IMR-90 (cell line): ENCODE measurements around the gene FLACC1. TPM values are rescaled to one million over a fixed set of nuclear protein-coding genes. Genes with fewer than 3 reads are reported as not detected.

Source experiments
- ATAC-seq: fragments of 200-7000 bp; cut with Tn5 transposase; 2 replicates; pipeline ENCODE4 v1.9.1; 2020; ENCODE audit warnings: low read depth, mild to moderate bottlenecking, moderate library complexity
- BruUV-seq: library from RNA; stranded (reverse); fragments of 400-500 nt; replicated peaks from 2 replicates; lab custom pipeline; 2021; lab: Mats Ljungman, UMichigan
- CTCF ChIA-PET: fragments of 300-600 bp; formaldehyde crosslinking; extraction: SDS; loops from one replicate; lab custom pipeline; 2021; ENCODE audit warnings: antibody characterized with exemption; lab: Yijun Ruan, JAX
- POLR2A ChIA-PET: fragments of 300-600 bp; sonication (Branson Sonifier 250); formaldehyde crosslinking; loops from one replicate; lab custom pipeline; 2022; ENCODE audit warnings: antibody characterized with exemption; ENCODE audit not compliant: unreplicated experiment; lab: Charles Lee
- DNase-seq: peaks from one replicate; pipeline ENCODE4 v3.0.0; 2013
- H2AFZ ChIP-seq: replicated peaks from 2 replicates; pipeline ENCODE3; 2013; ENCODE audit warnings: low read length, mild to moderate bottlenecking; ENCODE audit not compliant: poor library complexity
- H2AK5ac ChIP-seq: 2 replicates; pipeline ENCODE4 v1.6.1; 2013; ENCODE audit warnings: low read depth, low read length, inconsistent platforms
- H2AK9ac ChIP-seq: replicated peaks from 2 replicates; pipeline ENCODE3; 2013; ENCODE audit warnings: mild to moderate bottlenecking, low read depth, low read length, moderate library complexity; ENCODE audit not compliant: poor library complexity
- H2BK120ac ChIP-seq: 2 replicates; pipeline ENCODE4 v1.6.1; 2013; ENCODE audit warnings: low read depth, low read length, inconsistent platforms
- H2BK15ac ChIP-seq: 3 replicates; pipeline ENCODE4 v1.6.1; 2013; ENCODE audit warnings: low read depth, low read length, inconsistent platforms
- H2BK20ac ChIP-seq: 2 replicates; pipeline ENCODE4 v1.6.1; 2013; ENCODE audit warnings: low read depth, mild to moderate bottlenecking, inconsistent platforms, low read length, moderate library complexity
- H2BK5ac ChIP-seq: 2 replicates; pipeline ENCODE4 v1.6.1; 2013; ENCODE audit warnings: mild to moderate bottlenecking, low read depth, low read length, inconsistent platforms; ENCODE audit not compliant: poor library complexity, severe bottlenecking
- H3K14ac ChIP-seq: replicated peaks from 2 replicates; pipeline ENCODE4 v1.6.1; 2013; ENCODE audit warnings: low read depth, low read length, inconsistent platforms
- H3K18ac ChIP-seq: 2 replicates; pipeline ENCODE4 v1.6.1; 2013; ENCODE audit warnings: low read depth, low read length, control low read depth
- H3K23ac ChIP-seq: 2 replicates; pipeline ENCODE4 v1.6.1; 2013; ENCODE audit warnings: low read depth, low read length, inconsistent platforms
- H3K27ac ChIP-seq: 2 replicates; pipeline ENCODE4 v1.5.1; 2013; ENCODE audit warnings: mild to moderate bottlenecking, control low read depth, low read length; ENCODE audit not compliant: insufficient read depth
- H3K27me3 ChIP-seq: 2 replicates; pipeline ENCODE4 v1.6.1; 2013; ENCODE audit warnings: low read length; ENCODE audit not compliant: control insufficient read depth, insufficient read depth
- H3K36me3 ChIP-seq: 2 replicates; pipeline ENCODE4 v1.6.1; 2013; ENCODE audit warnings: low read length, mixed read lengths; ENCODE audit not compliant: control insufficient read depth, insufficient read depth
- H3K4ac ChIP-seq: 2 replicates; pipeline ENCODE4 v1.6.1; 2013; ENCODE audit warnings: low read depth, low read length, inconsistent platforms
- H3K4me1 ChIP-seq: 2 replicates; pipeline ENCODE4 v1.6.1; 2013; ENCODE audit warnings: low read length, mixed read lengths; ENCODE audit not compliant: control insufficient read depth, insufficient read depth
- H3K4me2 ChIP-seq: 2 replicates; pipeline ENCODE4 v1.6.1; 2013; ENCODE audit warnings: low read depth, mild to moderate bottlenecking, control low read depth, low read length, moderate library complexity
- H3K4me3 ChIP-seq: 2 replicates; pipeline ENCODE4 v1.5.1; 2013; ENCODE audit warnings: low read depth, mild to moderate bottlenecking, control low read depth, low read length, moderate library complexity; ENCODE audit not compliant: insufficient read depth
- H3K56ac ChIP-seq: 2 replicates; pipeline ENCODE4 v1.6.1; 2013; ENCODE audit warnings: low read length, inconsistent platforms; ENCODE audit not compliant: insufficient read depth; ENCODE audit errors: extremely low read depth
- H3K79me1 ChIP-seq, 2 experiments: 2 replicates each; pipeline ENCODE4 v1.6.1; 2013; ENCODE audit warnings: low read length in 2 of 2, inconsistent platforms in 1 of 2, low read depth in 1 of 2
- H3K9ac ChIP-seq: 2 replicates; pipeline ENCODE4 v1.6.1; 2013; ENCODE audit warnings: low read depth, low read length, control low read depth
- H3K9me1 ChIP-seq: 2 replicates; pipeline ENCODE4 v1.6.1; 2013; ENCODE audit warnings: low read length, inconsistent platforms; ENCODE audit not compliant: insufficient read depth
- H3K9me3 ChIP-seq: 2 replicates; pipeline ENCODE4 v1.6.1; 2013; ENCODE audit warnings: low read length; ENCODE audit not compliant: control insufficient read depth, insufficient read depth
- H4K20me1 ChIP-seq: 2 replicates; pipeline ENCODE4 v1.6.1; 2013; ENCODE audit warnings: low read length, inconsistent platforms; ENCODE audit not compliant: insufficient read depth
- H4K5ac ChIP-seq: 2 replicates; pipeline ENCODE4 v1.6.1; 2013; ENCODE audit warnings: mild to moderate bottlenecking, low read depth, low read length, control low read depth
- H4K8ac ChIP-seq, 2 experiments: 2 replicates each; pipeline ENCODE4 v1.6.1; 2013; ENCODE audit warnings: low read depth in 2 of 2, low read length in 2 of 2, control low read depth in 1 of 2, inconsistent platforms in 1 of 2
- H4K91ac ChIP-seq: 2 replicates; pipeline ENCODE4 v1.6.1; 2013; ENCODE audit warnings: low read depth, low read length, inconsistent platforms; ENCODE audit not compliant: insufficient read depth
- BHLHE40 ChIP-seq: fragments of 150-350 bp; IDR thresholded peaks from 2 replicates; pipeline ENCODE4 v1.6.1; 2016; ENCODE audit warnings: mild to moderate bottlenecking, low read depth, low read length
- CEBPB ChIP-seq: IDR thresholded peaks from 2 replicates; pipeline ENCODE4 v1.6.1; 2012; ENCODE audit warnings: low read depth, low read length, improper control_type of control experiment
- CHD1 ChIP-seq: IDR thresholded peaks from 2 replicates; pipeline ENCODE4 v1.6.1; 2012; ENCODE audit warnings: low read depth, low read length, improper control_type of control experiment
- ELK1 ChIP-seq: fragments of 150-350 bp; IDR thresholded peaks from 2 replicates; pipeline ENCODE4 v1.6.1; 2016; ENCODE audit warnings: low read depth, mild to moderate bottlenecking, low read length, moderate library complexity, borderline replicate concordance
- MAZ ChIP-seq: IDR thresholded peaks from 2 replicates; pipeline ENCODE4 v1.6.1; 2012; ENCODE audit warnings: low read depth, mild to moderate bottlenecking, low read length, improper control_type of control experiment, moderate library complexity, borderline replicate concordance
- MXI1 ChIP-seq: IDR thresholded peaks from 2 replicates; pipeline ENCODE4 v1.6.1; 2012; ENCODE audit warnings: low read depth, mild to moderate bottlenecking, low read length, moderate library complexity, borderline replicate concordance
- POLR2A ChIP-seq: IDR thresholded peaks from 2 replicates; pipeline ENCODE4 v1.6.1; 2012; ENCODE audit warnings: mild to moderate bottlenecking, low read depth, low read length
- RCOR1 ChIP-seq: IDR thresholded peaks from 2 replicates; pipeline ENCODE4 v1.6.1; 2012; ENCODE audit warnings: mild to moderate bottlenecking, low read length, improper control_type of control experiment; ENCODE audit not compliant: insufficient replicate concordance
- RFX5 ChIP-seq: IDR thresholded peaks from 2 replicates; pipeline ENCODE4 v1.8.0; 2012; ENCODE audit warnings: low read depth, mild to moderate bottlenecking, low read length, moderate library complexity
- SMC3 ChIP-seq: fragments of 150-350 bp; IDR thresholded peaks from 2 replicates; pipeline ENCODE4 v1.6.1; 2016; ENCODE audit warnings: low read depth, mild to moderate bottlenecking, antibody characterized with exemption, low read length, moderate library complexity
- USF2 ChIP-seq: fragments of 150-350 bp; IDR thresholded peaks from 2 replicates; pipeline ENCODE4 v1.6.1; 2017; ENCODE audit warnings: mild to moderate bottlenecking, antibody characterized with exemption, low read length, low read depth
- WGBS, 2 experiments: methylation state at CpG; one replicate each; pipeline versions ENCODE4 v1.1.5 to v1.1.7; 2013; ENCODE audit warnings: missing lambda C conversion rate in 2 of 2; ENCODE audit not compliant: insufficient read length in 1 of 2; ENCODE audit errors: extremely low coverage in 2 of 2; 5-methylcytosine and 5-hydroxymethylcytosine counted together
- dilution Hi-C: fragments of 300-500 bp; cut with HindIII; formaldehyde crosslinking; loops from one replicate; pipeline ENCODE4 v1.14.3; 2018; ENCODE audit warnings: low sequenced_read_pairs; ENCODE audit not compliant: unreplicated experiment
- in situ Hi-C: fragments of 300-500 bp; cut with MboI; formaldehyde crosslinking; loops from 3 replicates; pipeline ENCODE4 v1.14.3; 2019; ENCODE audit warnings: low sequenced_read_pairs, inconsistent platforms, mixed read lengths
- intact Hi-C: fragments of 100-400 bp; cut with micrococcal nuclease; formaldehyde crosslinking; loops from 2 replicates; pipeline ENCODE4 v1.10.0; 2022
- polyA plus RNA-seq, 3 experiments: library from polyadenylated mRNA; depleted of rRNA; stranded (reverse); fragments of >200 nt; gene quantifications; 2 replicates each; pipeline ENCODE4 v1.2.3, GENCODE V29; 2012; ENCODE audit warnings: low replicate concordance in 1 of 3
- total RNA-seq: library from RNA; depleted of rRNA; stranded (reverse); fragments of >200 nt; gene quantifications from 2 replicates; pipeline ENCODE4 v1.2.3, GENCODE V29; 2012
- TF ChIP-seq, protein P1 (sequence below): conservative IDR thresholded peaks from 2 replicates; pipeline ENCODE4 v1.5.1; 2012; ENCODE audit warnings: mild to moderate bottlenecking, low read depth, low read length, improper control_type of control experiment

The FLACC1 gene
- total and polyA plus RNA-seq, 2 of the 4 experiments (the other 2 are of a cell fraction), result 0.32 to 0.54 TPM

GRCh38 chr2:201320257-201320656 is 36.9 kb downstream of the FLACC1 start:
- Histone ChIP-seq H2BK120ac (no peak overlapping the region), H3K4me2 (no peak overlapping the region), H2BK20ac (no peak overlapping the region), H3K27ac (no peak overlapping the region), H4K91ac (no peak overlapping the region), H3K18ac (no peak overlapping the region), H3K9me3 (peaks cover 7% of the 10 kb centered on the region; the same call in 1 of the 2 replicates), H2BK15ac (no peak overlapping the region), H2AK5ac (no peak overlapping the region), H3K23ac (no peak overlapping the region), H3K14ac (no peak overlapping the region), H3K79me1 (no peaks in the 10 kb centered on the region), H2AFZ (no peak overlapping the region), H4K20me1 (no peaks in the 10 kb centered on the region), H3K9me1 (no peaks in the 10 kb centered on the region), H4K8ac (no peak overlapping the region), H3K36me3 (no peaks in the 10 kb centered on the region), H2AK9ac (no peak overlapping the region), H3K4ac (no peak overlapping the region), H3K4me3 (no peak overlapping the region), H3K9ac (no peak overlapping the region), H4K5ac (no peak overlapping the region), H3K56ac (no peak overlapping the region), H3K4me1 (no peaks in the 10 kb centered on the region), H3K27me3 (no peaks in the 10 kb centered on the region), H2BK5ac (no peak overlapping the region)
- POLR2A ChIA-PET, result no interaction called here
- DNase-seq, result no peak
- BruUV-seq, result no TSS peak
- intact Hi-C loops, result no loop called here
- dilution Hi-C loops, result no loop called here
- TF ChIP-seq RFX5 (no peak), POLR2A (no peak), MXI1 (no peak), ELK1 (no peak), CHD1 (no peak), RCOR1 (no peak), MAZ (no peak), BHLHE40 (no peak), CEBPB (no peak), SMC3 (no peak), USF2 (no peak)
- TF ChIP-seq, protein P1, sequence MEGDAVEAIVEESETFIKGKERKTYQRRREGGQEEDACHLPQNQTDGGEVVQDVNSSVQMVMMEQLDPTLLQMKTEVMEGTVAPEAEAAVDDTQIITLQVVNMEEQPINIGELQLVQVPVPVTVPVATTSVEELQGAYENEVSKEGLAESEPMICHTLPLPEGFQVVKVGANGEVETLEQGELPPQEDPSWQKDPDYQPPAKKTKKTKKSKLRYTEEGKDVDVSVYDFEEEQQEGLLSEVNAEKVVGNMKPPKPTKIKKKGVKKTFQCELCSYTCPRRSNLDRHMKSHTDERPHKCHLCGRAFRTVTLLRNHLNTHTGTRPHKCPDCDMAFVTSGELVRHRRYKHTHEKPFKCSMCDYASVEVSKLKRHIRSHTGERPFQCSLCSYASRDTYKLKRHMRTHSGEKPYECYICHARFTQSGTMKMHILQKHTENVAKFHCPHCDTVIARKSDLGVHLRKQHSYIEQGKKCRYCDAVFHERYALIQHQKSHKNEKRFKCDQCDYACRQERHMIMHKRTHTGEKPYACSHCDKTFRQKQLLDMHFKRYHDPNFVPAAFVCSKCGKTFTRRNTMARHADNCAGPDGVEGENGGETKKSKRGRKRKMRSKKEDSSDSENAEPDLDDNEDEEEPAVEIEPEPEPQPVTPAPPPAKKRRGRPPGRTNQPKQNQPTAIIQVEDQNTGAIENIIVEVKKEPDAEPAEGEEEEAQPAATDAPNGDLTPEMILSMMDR, result no peak
- in situ Hi-C loops, result no loop called here
- WGBS, 2 experiments, result 92% methylated on average over 2 of the region's 4 CpGs; no CpG with 5 or more reads in 1 of the 2 experiments
- CTCF ChIA-PET, result no interaction called here
- ATAC-seq, result no peak
